HG03045 (cell line): ENCODE data around the gene HLA-DMB.
"Not testable (repeated sequence)": the region's sequence is repeated elsewhere in the genome, so short reads cannot be mapped to it uniquely, and the experiment has no call there.

Experiments used
- ATAC-seq: cut with Tn5 transposase; IDR thresholded peaks from one replicate; pipeline ENCODE4 v1.9.1; 2021; ENCODE audit warnings: mild to moderate bottlenecking, moderate library complexity; ENCODE audit not compliant: unreplicated experiment

Gene HLA-DMB

DNA sequence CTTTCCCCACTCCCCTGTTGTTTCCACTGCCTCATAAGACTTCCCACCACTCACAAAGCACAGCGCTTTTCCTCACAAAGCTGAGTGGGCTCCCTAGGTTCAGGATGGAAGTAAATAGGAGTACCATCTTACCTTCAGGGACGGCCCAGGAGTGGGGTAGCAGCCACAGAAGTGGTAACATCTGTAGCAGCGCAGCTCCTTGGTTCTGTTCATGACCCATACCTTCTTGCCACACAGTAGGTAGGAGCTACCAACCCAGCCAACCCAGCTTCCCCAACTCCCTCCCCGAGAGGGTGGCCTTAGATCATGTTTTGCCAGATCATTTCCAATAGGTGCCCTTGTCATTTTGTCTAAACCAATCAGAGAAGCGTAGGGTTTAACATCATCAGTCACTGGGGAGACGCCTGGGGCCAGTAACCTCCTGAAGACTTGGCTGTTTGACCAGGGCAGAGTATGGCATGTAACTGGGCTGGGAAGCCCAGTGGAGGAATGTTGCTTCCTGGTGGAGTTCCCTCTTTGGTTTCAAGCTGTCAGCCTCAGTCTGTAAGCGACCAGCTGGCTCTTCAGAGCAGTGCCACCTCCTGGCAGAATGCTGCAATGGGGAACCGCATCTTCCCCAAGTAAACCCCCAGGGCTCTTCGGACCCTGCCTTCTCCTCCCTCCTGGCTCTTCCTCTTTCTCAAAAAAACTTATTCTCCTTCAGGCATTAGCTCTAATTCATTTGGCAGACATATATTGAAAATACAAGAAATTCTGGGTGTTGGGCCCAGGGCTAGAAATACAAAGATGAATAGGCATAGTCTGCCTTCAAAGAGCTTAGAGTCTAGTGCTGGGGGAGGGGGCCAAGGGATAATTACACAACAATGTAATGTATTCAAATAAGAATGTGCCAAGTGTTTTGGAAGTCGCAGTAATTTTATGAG is 12.2 kb upstream of the HLA-DMB start, which contains the start of gene HLA-DMA:
HLA-DMA (minus strand) TSS at position 281 of the 923 bp plus-strand sequence; CDS start at position 220, 61 bp downstream.
- ATAC-seq, result peak; percentile 84

DNA sequence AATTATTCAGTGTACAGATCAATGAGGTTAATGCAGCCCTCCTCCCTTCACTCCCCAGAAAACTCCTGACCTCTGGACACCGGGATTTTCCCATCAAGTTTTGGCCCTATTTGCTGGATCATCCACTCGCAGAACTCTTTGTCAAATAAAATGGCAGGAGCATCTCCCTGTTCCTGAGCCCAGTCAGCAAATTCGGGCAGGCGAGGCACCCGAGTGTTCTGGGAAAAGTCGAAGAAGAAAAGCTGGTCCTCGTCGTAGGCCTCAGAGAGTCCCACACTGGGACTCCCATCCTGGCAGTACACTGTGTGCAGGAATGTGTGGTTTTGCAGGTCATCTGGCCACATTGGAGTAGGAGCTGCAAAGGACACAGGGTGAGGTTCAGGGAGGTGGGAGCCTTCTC is 9.6 kb upstream of the HLA-DMB start:
- ATAC-seq, result no peak

DNA sequence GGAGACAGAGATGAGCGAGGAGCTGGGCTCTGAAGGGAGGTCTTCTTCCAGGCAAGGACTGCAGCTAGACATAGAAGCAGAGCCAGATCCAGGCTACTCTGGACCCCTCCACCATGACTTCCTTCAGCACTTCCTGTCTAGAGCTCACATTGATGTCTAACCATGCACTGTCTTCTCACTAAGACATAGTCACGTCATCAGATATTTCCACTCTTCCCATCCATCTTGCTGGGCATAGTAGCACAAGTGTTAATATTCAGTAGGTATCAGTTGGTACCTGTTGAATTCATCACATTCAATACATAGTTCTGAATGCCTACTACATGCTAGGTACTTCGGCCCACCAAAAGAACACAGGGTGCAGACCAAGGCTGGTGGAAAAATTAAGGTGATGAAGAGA is 9.2 kb upstream of the HLA-DMB start:
- no peak for ATAC-seq

DNA sequence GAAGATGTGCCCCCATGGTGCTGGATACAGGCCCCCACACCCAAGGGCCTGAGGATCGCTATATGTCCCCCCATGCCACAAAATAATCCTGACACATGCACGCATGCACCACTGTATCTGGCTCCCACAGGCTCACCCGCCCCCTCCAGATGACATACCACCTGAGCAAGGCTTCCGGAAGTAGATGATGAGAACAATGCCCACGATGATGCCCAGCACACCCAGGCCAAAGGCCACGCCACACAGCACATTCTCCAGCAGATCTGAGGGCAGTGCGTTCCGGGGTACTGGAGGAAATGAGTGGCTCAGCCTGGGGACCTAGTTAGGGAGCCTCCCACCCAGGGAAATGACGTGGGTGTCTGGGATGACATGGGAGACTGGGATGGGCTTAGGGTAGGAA is 8.3 kb upstream of the HLA-DMB start:
- no peak for ATAC-seq

DNA sequence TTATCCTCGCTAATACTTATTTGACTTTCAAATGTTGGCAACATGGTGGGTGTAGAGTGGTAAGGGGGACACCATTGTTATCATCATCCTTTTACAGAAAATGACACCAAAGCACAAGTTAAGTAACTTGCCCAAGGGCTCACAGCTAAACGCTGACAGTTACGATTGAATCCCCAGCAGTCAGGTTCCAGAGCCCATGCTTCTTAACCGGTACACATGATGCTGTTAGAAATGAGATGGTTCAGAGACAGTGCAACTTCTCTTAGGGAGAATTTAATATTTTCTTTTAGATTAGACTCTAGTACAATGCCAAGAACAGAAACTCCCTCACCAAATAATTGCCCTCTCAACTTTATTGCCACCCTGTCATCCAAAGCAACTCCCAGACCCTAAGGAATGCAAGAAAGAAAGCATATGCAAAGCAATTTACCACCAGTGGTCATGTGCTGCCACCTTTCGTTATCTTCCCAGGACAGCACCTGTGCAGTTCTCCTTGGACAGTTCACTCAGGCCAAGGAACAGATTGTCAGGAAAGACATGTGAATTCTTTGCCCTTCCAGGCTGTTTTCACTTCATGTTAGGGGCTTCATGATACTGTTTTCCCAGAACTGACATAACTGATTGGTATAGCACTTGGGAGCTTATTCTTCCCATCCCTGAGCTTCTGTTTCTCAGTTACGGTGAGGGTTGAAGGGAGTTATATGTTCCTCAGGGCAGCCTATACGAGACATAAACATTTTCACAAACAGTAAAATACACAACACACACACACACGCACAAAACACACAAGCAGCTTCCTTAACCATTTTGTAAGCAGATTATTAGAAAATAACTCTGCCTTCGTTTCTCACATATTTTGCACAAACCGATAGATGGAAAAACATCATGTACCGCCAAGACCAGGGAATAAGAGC is 7.0 kb upstream of the HLA-DMB start:
- no peak for ATAC-seq

DNA sequence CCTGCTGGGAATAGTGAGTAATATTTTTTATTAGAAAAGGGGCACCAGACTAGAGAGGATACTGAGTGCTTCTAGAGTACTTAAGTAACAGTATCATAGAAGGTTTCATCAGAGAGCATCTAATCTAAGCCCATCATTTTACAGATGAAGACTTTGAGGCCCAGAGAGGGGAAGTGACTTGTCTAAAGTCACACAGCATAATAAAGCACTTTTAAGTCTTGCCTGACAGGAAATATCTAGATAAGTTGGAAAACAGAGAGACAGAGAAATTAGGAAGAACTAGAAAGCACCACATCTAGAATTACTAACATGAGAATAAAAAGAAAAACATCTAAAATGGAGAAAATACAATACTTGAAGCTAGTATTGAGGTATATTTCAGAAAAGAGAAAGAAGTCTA is 6.1 kb upstream of the HLA-DMB start:
- ATAC-seq, result no peak

DNA sequence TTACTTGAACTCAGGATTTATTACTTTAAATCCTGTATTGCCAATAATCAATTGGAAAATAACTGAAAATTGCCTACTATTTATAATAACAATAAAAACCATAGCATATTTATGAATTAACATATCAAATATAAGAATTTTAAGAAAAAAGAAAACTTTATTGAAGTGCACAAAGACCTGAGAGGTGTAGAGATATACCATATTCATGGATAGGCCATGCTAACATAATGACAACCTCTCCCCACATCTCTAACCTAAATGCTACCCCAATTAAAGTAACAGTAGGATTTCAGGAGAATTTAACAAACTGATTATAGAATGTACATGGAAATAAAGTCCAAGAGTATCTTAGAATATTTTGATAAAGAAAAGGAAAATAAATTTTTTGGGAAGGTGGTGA is 5.1 kb upstream of the HLA-DMB start:
- no peak for ATAC-seq

DNA sequence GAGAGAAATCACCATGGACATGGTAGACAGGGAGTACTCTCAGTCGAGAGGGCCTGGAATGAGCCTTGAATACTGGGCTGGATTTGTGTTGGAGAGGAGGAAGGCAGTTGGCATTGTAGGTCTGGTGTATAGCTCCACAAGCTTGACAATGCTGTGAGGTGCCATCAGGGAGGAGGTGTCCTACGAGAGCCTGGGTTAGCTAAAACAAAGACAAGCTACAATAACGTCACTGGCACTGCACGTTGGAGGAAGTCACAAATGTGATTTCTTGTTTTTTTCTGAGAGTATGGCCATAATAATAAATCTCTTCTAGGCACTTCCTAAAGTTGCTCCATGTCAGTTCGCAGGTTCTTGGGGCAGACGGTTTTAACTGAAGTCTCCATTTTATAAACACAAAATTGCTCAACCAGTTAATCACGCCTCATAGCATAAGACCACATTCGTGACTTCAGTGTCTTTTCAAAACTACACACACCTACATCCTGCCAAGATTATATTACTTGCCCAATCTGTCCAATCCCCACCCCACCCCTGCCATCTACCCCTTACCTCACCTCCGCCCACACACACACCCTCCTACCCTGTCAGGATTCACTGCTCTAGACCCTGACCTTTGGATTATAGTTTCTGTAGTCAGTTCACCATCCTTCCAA is 4.4 kb upstream of the HLA-DMB start:
- no peak for ATAC-seq

DNA sequence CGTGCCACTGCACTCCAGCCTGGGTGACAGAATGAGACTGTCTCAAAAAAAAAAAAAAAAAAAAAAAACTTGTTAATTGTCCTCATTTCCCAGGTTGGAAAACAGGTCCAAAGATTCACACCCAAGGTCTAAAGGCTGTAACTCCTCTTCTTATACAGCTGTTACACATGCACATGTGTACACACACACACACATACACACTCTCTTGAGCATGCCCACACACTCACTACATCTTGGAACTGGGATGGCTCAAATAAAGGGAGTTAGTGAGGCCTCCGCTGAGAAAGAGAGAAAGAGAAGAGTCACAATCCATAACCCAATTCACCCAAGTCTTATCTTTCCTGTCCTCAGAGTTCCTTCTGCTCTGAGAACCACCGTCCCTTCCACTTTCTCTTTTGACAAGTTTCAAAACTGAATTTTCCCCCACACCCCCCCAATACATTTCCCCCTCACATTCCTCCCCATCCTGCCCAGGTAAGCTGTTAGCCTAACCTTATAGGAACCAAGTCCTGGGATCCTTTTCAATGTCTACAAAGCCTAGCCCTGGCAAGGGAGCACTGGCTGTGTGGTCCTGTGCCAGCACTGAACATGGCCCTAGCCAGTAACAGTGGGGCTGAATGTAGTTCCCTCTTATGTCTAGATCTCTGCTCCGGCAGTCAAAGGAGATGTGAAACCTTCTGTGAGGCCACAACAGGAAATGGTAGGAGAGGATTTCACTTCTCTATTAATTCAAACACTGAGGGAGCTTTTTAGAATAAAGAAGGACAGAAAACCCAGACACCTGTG is 3.2 kb upstream of the HLA-DMB start:
- peak; percentile 36 for ATAC-seq

DNA sequence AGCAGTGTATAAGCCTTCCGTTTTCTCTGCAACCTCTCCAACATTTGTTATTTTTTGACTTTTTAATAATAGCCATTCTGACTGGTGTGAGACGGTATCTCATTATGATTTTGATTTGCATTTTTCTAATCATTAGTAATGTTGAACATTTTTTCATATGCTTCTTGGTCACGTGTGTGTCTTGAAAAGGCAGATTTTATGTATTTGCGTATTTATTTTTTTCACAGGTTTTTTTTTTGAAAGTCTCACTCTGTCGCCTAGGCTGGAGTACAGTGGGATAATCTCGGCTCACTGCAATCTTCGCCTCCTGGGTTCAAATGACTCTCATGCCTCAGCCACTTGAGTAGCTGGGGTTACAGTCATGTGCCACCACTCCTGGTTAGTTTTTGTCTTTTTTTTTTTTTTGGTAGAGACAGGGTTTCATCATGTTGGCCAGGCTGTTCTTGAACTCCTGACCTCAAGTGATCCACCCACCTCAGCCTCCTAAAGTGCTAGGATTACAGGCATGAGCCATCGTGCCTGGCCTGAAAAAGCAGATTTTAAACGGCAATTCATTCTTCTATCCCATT is 1.8 kb upstream of the HLA-DMB start:
- ATAC-seq, result not testable (repeated sequence)

DNA sequence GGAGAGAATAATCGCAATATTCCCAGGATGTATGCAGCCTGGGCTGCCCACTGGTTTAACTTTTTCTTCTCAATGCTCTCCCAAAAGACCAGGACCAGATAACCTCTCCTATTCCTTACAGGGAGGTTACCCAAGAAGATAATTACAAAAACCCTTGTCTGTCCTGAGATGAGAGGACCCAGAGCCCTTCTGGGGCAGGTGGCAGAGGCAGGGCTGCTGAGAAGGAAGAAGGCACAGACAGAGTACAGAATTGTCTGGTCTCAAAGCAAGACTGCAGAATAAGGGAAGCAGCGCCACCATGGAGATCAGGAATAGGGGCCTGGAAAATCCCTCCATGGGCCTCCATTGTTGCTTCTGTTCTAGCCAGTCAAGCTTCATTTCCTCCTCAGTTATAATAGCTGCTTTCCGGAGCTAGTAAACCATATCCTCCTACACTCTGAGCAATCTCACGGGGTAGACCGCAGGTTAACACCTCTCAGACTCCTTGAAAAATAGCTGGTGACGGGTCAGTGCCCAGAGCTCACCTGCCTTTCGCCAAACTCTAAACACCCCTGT is 463 bp upstream of the HLA-DMB start:
- peak; percentile 45 for ATAC-seq

DNA sequence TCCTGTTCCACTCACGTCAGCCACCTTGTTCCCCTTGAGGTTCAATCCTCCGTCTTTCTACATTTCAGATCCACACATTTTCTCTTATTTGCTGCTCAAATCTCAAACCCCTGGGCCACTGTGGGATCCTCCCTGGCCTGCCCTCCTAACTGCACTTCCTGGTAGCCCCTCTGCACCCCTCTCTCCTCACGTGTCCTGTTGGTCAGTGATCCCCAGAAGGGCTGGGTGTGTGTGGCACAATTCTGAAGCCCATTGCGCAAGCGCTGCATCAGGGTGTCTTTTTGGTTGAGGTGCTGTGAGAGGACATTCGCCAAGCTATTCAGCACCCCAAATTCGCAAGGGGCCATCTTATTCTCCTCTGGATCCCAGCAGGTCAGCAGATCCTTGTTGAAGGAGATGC is 2.3 kb downstream of the HLA-DMB start:
- ATAC-seq, result no peak

DNA sequence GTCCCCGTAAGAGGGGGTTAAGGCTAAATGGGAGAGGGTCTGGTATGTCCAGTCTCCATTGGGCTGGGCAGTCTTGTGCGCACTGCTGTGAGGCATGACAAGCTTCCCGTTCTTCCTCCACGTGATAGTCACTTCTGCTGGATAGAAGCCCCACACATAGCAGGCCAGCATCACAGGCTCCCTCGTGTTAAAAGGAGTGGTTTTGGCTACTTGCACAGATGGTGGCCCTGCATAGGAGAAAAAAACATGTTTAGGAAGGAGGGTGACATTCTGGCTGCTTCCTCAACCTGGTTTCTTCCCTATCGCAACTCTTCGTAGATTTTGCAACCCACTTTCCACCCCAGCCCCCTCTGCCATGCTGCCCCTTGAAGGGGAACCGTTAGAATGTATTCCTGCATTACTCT is 3.6 kb downstream of the HLA-DMB start:
- no peak for ATAC-seq

DNA sequence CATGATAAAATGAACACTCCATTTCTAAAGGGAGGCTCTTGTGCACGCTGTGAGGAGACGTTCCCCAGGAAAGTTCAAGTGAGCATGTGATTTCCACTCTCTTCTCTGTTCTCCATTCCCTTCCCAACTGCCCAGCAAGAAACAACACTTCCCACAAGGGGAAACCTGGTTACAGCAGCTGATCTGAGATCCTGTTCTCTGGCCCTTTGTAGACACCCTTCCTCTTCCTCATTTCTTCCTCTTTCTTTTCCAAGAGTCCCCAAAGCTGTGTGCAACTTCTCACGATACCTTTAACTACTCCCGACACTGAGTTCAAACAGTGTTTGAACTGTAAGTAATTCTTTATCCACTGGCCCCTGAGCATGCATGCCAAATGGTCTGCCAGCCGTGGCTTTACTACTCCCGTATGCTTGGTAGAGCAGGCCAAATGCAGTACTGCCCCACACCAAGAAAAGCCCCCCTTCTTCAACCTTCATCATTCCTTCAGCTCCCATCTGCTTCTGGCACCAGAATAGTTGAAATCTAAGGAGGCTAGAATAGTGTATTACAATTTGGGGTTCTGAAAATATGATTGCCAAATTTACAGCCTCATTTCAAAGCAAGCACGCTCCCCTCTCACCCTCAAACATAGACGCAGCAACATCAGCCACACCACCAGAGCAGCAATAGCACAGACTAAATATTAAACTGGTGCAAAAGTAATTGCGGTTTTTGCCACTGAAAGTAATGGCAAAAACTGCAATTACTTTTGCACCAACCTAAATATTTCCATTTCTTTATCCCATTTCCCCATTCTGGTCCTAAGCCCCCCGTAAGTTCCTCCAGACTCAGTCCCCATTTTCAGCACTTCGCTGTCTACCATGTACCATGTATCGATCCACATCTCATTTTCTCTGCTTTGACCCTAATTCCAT is 4.3 kb downstream of the HLA-DMB start:
- no peak for ATAC-seq

DNA sequence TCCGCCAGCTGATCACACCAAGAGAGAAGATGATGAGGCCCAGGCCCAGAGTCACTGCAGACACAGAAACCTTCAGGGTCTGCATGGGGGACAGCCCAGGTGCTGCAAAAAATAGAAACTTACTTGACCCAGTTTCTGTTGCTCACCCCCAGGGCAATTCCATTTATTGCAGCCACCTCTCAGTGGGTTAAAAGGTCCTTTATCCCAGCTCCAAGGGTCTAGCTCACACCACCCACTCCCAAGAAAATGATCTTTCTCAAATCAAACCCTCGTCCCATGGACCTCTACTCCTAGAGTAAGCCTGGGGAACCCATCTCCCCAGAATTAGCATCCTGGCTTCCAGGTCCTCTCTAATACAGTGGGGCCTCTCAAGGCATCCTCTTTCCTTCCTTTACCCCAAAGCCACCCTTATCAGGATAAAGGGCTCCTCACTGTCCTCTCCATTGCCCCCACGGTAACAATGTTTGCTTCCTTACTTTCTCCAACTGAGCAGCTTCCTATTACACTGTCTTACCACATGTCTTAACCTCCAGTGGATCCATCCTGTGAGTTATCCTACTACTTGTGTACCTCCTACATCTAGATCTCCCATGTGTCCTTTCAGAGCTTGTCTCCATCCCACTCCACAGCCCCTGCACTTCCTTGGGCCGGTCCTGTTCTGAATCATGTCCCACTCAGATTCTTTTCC is 5.1 kb downstream of the HLA-DMB start:
- no peak for ATAC-seq

DNA sequence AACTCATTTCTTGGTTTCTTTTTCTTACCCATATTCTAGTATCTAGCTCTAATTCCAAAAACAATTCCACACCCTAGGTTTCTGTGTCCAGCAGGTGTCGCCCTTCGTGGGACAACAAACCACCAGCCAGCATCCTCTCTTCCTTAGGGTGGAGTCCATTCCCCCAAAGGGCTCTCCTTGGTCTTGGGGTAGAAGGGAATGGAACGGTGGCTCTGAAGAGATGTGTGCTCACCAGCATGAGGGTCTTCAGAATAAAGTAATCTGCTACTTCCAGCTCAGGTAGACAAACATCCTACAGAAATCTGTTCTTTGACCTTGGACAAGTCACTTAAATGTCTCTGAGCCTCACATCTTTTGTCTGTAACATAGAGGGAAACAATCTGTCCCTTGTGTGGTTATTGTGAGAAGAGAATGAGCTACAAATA is 7.2 kb downstream of the HLA-DMB start:
- ATAC-seq, result no peak

DNA sequence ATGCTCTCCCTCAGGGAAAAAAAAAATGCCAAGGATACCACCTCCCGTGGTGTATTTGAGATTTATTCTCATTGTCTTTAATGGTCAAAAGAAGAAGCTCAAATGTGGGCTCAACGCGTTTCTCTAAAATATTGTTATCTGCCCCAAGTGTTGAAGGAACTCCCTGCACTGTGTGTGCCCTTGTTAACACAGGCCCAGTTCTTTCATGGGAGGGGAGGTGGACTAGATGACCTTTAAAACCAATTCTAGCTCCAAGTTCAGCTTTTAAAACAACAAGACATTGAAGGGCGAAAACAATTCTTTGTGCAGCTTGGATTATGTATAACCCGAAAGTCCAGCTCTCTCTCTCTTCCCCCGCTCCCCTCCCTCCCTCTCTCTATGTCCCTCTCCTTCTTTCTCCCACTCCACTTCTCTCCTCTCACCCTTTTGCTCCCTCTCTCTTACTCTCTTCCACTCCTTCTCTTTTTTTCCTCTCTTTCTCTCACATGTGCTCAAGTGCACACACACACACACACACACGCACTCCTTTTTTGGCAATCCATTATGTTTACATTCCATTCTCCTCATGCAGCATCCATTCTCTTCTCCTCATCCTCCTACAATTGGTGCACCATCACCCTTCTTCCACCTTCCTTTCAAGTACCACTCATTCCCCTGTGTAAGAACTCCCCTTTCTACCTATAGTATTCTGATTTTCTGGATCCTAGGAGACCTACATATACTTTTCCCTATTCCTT is 8.5 kb downstream of the HLA-DMB start:
- ATAC-seq, result no peak
